GM19438 (cell line): Measurements from ENCODE around the gene RAB3GAP2.
"Not testable (repeated sequence)": the region's sequence is repeated elsewhere in the genome, so short reads cannot be mapped to it uniquely, and the experiment has no call there.

ENCODE experiments used
- ATAC-seq: cut with Tn5 transposase; IDR thresholded peaks from one replicate; pipeline ENCODE4 v1.9.1; 2021; ENCODE audit warnings: low read depth; ENCODE audit not compliant: unreplicated experiment

Gene RAB3GAP2, protein sequence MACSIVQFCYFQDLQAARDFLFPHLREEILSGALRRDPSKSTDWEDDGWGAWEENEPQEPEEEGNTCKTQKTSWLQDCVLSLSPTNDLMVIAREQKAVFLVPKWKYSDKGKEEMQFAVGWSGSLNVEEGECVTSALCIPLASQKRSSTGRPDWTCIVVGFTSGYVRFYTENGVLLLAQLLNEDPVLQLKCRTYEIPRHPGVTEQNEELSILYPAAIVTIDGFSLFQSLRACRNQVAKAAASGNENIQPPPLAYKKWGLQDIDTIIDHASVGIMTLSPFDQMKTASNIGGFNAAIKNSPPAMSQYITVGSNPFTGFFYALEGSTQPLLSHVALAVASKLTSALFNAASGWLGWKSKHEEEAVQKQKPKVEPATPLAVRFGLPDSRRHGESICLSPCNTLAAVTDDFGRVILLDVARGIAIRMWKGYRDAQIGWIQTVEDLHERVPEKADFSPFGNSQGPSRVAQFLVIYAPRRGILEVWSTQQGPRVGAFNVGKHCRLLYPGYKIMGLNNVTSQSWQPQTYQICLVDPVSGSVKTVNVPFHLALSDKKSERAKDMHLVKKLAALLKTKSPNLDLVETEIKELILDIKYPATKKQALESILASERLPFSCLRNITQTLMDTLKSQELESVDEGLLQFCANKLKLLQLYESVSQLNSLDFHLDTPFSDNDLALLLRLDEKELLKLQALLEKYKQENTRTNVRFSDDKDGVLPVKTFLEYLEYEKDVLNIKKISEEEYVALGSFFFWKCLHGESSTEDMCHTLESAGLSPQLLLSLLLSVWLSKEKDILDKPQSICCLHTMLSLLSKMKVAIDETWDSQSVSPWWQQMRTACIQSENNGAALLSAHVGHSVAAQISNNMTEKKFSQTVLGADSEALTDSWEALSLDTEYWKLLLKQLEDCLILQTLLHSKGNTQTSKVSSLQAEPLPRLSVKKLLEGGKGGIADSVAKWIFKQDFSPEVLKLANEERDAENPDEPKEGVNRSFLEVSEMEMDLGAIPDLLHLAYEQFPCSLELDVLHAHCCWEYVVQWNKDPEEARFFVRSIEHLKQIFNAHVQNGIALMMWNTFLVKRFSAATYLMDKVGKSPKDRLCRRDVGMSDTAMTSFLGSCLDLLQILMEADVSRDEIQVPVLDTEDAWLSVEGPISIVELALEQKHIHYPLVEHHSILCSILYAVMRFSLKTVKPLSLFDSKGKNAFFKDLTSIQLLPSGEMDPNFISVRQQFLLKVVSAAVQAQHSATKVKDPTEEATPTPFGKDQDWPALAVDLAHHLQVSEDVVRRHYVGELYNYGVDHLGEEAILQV (N-terminal part only)

DNA sequence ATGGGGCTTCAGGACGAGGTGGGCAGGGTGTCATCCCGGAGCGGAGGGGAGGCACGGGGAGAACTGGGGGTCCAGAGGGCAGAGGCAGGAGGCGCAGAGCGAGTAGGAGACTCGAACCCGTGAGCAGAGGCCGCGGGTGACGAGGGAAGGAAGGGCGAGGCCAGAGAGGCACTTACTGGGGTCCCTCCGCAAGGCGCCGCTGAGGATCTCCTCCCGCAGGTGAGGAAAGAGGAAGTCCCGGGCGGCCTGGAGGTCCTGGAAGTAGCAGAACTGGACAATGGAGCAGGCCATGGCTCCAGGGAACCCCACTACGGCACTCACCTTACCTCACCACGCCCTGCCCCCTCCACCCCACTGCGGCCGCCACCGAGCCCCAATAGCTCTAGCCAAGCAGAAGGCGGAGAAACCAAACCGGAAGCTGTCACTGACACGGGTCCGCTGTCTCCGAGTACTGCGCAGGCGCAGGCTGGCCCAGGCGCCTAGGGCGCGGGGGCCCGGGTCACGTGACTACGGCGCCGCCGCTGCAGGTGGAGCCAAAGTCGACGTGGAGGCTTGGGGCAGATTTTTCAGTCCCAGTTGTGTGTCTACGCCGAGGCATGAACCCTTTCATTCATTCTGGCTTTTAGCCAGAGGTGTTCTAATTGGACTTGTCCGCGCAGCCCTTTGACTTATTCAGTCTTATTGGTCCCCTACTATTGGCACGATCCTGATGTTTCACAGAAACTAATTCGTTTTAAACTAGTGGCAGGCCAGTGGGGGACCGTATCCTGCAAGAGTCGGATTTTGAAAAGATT, at the start of gene RAB3GAP2:
TSS of gene RAB3GAP2 (minus strand) at position 407 of the 794 bp plus-strand sequence. CDS start at position 291, 116 bp downstream.
- peak; percentile 95 for ATAC-seq

DNA sequence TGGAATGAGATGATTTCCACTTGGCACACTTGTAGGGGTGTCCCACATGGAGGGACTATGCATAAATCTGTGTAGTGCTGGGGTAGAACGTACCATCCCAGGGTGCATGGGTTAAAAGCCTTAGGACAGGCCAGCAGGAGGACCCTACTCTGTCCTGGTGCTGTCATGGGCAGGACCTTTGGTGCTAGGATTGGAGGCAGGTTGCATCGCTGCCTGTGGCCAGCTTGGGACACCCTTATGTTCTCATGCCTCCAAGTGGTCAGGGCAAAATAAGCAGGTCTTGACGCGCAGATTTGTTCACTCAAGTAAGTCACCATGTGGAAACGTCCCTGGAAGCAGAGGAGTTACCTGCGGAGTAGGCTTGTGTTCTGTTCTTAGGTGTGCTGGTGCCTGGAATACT, 49.5 kb upstream of the RAB3GAP2 start:
- ATAC-seq = no peak

DNA sequence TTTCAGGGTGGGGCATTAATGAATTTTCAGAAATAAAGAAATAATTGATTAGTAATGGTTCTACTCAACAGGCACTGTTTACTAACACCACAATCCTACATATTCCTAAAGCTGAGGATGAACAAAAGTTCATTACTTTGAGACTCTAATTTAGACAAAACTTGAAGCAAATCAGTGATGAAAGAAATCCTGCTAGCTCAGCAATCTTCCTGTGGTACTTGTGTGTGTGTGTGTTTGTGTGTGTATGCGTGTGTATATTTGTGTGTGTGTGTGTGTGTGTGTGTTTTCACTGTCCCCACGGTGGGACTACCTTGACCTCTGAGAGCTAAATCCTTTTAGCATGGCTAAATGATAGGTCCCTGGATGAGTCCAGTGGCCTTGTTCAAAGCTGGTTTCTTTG, 48.5 kb upstream of the RAB3GAP2 start:
- no peak for ATAC-seq

DNA sequence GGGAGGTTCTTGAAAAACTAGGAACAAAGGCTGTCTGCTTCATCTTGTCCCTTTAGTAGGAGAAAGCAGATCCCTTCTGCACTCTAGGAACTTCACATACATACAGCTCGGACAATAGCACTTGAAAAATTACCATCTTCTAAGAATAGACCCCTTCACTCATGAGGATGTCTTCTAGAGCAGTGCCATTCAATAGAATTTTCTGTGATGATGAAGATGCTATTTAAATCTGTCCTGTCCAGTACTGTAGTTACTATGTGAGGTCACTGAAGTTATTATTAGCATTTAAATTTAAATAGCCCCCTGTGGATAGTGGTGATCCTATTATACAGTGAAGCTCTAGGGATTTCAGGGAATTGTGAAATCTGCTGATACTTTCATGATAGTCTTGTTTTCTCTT, 46.4 kb upstream of the RAB3GAP2 start:
- ATAC-seq = no peak

DNA sequence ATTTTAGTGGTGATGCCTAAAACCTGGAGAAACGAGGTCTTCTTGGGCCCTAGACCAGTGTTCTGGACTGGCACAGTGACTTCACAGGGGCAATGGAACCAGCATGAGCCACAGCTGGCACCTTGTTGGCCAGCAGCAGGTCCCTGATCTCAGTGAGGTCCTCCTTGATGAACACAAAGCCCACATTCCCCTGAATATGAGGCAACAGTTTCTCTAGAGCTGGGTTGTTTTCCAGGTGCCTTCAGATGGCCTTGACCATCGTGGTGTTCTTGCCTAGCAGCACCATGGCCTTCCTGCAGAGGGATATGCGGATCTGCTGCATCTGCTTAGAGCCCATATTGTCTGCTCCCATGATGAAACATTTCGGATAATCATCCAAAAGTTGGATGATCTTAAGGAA, 44.9 kb upstream of the RAB3GAP2 start:
- ATAC-seq = no peak

DNA sequence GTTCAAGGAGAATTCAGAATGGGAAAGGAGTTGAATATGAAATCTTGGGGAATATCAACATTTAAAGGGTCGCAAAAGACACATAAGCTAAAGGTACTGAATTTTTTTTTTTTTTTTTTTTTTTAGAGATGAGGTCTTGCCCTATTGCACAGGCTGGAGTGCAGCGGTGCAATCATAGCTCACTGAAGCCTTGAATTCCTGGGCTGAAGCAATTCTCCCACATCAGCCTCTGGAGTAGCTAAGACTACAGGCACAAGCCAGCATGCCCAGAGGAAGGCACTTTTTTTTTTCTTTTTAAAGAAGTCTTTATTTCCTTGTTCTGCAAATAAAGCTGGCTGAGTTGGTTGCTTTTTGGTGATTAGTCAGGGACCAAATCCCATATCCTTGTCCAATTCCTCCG, 44.1 kb upstream of the RAB3GAP2 start:
- no peak for ATAC-seq

DNA sequence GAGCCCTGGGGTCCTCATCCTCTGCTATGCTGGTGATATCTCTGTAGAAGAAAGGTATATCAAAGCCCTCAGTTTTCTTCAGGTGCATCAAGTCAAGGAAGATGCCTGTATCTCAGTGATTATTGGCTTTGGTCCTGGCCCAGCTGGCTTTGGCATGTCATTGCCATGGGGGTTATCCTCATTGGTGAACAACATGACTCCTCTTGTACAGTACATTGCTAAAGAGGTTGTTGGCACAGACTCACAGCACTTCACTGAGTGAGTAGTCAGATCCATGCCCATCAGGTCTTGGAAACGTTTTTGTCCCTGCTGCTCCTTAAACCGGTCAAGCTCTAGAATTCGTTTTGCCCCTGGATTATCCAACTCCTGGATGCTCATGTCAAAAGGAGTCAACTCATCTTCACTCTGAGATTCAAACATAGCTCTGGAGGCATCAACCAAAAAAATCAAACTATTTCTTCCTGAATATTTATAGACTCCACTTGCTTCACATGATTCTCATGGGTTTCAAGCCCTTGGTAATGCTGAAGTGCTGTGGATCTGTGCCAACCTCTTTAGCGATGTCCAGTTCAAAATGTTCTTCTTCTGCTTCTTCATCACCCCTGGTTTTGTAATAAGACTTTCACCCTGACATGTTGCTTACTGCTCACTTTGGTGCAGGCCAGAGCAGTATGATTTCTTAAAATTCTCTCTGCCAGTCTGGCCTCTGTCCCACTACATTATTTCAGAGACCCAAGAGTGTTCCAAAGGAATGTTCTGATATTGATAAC, 43.0 kb upstream of the RAB3GAP2 start:
- ATAC-seq = no peak

DNA sequence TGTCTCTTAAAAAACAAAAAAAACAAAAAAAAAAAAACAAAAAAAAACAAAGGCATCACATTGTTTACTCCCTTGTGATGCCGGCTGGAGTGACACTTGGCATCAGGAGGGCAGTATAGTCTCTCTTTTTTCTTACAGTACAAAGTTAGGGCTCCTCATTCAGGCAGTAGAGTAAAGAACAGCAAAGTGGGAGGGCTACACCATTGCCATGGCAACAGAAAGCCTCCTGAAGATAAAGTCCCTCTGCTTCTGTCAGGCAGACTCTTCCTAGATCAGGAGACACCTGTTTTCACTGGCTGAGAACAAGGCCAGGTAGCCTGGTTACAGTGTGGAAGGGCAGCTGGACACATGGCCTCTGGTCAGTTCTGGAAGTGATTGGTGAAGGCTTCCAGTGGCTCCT, 41.3 kb upstream of the RAB3GAP2 start:
- ATAC-seq = no peak

DNA sequence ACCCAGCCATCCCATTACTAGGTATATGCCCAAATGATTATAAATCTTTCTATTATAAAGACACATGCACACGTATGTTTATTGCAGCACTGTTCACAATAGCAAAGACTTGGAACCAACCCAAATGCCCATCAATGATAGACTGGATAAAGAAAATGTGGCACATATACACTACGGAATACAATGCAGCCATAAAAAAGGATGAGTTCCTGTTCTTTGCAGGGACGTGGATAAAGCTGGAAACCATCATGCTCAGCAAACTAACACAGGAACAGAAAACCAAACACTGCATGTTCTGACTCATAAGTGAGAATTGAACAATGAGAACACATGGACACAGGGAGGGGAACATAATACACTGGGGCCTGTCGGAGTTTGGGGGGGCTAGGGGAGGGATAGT, 37.9 kb upstream of the RAB3GAP2 start:
- ATAC-seq = not testable (repeated sequence)

DNA sequence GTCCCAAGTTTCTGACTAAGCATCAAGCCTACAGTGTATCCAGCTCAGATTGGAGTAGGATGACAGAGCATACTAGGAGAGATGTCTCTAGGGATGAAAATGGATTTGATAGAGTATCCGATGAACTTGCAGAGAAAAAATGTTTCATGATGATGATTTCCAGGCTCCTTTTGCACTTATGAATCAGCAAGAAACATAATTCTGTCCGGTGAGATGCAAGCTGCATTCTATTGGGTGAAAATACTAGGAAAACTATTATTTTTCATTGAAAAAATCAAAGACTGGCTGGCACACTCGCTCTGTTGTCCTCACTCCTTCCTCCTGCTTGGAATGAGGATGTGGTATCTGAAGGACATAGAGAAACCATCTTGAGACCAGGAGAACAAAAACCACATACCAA, 35.4 kb upstream of the RAB3GAP2 start:
- no peak for ATAC-seq

DNA sequence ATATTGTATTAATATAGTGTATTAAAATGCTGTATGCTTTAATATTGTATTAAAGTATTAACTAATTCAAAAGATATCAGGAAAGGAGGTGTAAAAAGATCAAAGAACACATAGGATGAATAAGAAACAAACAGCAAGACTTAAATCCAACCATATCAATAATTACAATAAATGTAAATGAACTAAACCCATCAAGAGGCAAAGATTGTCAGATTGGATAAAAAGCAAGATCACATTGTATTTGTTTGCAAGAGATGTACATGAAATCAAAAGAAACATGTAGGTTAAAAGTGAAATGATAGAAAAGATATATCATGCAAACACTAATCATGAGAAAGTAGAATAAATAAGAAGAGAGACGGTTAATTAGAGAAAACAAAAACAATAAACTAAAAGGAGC, 34.1 kb upstream of the RAB3GAP2 start:
- no peak for ATAC-seq

DNA sequence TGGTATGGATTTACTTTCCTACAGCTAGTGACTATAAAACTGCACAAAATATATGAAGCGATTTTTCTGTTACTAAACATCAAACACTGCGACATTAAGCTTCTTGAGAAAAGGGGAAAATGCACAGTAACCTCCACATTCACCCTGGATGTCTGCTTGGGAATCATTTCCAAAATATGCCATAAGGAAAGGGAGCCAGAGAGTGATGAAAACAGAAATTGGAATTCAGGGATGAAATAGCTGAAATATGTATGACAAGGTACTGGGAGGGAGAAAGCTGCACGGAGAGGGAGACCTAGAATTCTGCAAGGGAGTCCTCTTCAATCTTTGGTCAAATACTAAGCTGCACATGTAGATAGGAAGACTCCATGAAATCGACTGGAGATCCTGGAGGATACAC, 31.6 kb upstream of the RAB3GAP2 start:
- ATAC-seq = no peak

DNA sequence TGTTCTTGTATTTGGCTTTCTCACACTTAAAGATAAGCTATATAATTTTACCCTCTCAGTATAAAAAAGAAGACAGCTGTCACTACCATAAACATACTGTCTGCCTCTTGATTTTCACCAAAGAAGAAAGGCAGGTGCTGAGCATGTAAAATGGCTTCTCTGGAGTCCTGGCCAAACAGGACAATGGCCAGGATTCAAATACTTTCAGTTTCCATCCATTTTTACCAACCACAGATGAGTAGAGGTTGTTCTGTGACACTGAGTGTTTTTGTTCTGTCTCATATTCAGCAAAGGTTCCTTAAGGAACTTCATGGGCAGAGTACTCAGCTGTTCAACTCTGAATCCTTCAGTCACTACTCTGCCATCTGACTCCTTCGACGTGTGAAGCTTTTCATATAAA, 29.4 kb upstream of the RAB3GAP2 start:
- ATAC-seq = no peak

DNA sequence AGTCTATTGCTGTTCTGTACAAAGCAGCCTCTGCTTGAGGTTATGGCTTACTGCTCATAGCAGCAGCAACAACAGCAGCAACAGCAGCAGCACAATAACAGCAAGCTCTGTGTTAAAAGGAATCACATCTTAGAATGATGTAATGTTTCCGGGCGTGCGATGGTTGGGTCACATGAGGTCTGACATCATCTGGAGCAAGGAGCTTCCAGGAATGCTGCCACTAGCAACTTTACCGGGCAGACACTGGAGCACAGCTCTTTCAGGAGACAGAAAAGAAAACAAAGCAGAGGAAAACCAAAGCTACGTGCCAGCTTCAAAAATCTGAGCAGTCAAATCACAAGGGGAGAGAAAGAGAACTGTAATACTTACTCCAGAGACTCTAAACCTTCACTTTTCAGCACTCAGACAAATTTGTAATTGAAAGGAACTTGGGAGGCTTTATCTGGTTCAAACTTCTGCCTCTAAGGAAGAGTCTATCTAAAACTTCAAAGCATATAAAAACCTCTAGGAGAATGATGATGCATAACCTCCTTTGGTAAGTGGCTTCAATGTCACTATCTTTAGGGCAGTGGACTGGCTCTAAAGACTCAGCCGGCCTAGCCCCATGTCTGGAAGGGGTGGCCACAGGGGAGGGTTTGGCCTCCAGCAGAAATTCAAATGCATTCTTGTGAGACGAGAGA, 28.3 kb upstream of the RAB3GAP2 start:
- no peak for ATAC-seq

DNA sequence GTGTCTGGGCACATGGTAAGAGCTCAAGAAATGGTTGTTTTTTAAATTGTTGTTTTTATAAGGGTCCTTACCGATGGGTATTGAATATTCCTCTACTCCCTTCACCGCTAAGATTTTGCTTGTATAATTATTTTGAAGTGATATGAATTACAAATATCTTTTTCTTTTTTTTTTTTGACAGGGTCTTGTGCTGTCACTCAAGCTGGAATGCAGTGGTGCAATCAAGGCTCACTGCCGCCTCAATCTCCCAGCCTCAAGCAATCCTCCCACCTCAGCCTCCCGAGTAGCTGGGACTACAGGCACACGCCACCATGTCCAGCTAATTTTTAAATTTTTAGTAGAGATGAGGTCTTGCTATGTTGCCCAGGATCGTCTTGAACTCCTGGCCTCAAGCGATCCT, 27.1 kb upstream of the RAB3GAP2 start:
- ATAC-seq = no peak

DNA sequence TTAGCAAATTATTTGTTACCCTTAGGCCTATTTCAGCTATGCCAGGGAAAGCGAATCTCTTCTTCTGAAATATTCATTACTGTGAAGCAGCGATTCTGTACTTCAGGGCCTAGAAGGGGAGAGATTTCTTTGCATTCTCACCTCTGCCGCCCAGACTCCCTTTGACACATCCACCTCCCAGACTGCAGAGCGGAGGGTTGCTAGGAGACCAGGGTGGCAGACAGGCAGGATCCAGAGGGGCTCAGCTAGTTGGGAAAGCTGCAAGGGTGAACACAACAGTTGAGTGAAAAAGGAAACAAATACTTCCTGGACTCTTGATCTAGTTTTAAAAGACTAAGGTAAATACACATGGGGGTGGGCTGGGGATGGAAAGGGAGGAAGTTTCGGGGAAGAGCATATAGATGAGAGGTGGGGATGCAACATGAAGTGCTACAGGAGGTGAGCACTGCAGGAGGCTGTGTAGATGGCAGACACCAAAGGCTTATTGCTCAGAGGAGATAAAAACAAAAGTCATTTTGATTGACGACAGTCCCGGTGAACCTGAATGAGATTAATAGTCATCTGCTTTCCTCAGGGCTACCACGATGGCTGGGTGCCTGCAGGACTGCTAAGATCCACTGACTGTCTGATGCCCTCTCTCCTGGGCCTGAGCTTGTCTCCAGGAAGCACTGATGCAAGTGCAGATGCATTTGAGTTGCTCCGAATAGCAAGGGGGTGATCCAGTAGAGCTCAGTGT, 26.4 kb upstream of the RAB3GAP2 start:
- ATAC-seq = no peak

DNA sequence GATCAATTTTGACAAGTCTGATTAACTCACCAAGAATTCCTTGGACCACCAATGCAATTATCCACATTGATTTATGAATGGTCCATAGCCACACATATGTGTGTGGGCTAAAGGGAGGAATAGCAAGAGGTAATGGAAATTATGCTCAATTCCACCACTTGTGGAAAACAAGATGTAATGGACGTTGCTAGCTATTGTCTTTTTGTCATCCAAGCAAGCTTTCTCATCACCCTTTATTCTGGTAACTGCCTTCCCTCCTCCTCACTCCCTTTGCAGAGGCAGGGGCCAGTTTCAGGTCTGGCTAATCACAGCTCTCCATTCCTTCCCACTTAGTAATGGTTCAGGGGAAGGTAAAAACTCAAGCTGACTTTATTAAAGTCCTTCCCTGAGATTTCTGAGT, 24.7 kb upstream of the RAB3GAP2 start:
- ATAC-seq = no peak

DNA sequence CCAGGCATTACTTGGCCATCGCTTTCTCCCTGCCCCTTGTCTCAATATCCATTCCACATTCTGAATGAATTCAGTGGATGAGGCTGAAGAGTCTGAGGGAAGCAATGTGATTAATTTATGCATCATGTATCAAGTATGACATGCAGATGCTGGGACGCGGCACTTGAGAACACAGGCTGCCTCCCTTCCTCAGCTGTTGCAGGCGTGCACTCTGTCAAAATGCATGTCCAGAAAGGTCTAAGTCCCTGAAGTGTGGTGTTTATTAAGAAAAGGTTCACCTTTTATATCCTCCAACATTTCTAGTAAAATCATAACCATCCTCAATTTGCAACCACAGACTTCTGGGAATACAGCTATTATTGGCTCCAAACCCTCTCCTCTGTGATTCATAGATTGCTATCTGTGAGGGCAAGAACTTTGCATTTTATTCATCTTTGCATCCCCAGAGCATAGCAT, 22.6 kb upstream of the RAB3GAP2 start:
- no peak for ATAC-seq
